NCI-H128 (cell line): ENCODE results near the gene GPR35.

Experiments used
- DNase-seq: peaks from one replicate; lab custom pipeline; 2025; ENCODE audit not compliant: unreplicated experiment; lab: John Stamatoyannopoulos, UW

GPR35 gene

DNA sequence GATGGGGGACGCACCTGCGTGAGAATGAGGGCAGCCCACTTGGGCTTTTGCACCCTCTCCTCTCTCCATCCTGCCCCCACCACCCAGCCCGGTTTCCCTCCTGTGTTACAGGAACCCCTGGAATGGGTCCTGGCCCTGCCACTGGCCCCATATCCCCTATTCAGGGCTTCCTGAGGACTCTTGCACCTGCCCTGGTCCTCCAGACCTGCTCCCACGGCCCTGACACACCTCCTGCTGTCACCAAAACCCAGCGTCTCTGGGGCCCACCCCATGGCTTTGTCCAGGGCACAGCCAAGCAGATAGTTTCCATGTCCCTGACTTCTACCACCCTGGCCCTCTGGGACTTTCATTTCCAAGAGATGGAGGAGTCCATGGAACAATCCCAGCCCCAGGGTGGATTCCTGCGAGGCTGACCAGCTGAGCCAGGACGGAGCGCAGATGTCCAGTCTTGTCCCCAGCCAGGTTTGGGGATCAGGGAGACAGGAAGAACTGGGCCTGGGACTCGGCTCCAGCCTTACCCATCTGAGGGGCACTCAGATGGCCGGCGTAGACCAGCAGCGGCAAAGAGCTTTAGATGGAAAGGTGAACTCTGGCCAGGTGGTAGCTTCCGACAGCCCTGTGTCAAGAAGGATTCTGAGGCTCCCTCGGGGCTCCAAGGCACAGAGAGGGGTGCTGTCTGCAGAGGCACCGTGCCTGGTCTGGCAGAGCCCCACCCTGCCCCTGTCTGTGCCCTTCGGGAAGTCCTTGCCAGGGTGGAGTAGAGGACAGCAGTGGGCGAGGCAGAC is 12.0 kb downstream of the GPR35 start:
- DNase-seq, result no peak

DNA sequence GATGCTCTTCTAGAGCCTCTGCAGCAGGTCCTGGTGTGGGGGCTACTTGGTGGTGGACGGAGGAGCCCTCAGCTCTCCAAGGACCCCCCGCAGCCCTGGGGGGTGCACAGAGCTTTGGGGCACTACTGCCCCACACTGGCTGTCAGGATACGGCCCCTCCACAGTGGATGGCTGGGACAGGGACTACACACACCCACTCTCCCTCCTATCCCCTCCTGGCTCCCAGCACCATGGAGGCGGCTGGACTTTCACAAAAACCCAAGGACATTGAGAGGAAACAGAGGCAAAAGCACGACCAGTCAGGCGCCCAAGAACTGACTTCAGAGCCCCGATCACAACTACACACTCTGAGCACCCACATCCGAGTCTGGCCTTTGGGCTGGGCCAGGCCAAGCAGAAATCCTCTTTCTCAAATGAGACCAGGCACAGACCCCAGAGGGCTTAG is 12.6 kb downstream of the GPR35 start:
- no peak for DNase-seq

DNA sequence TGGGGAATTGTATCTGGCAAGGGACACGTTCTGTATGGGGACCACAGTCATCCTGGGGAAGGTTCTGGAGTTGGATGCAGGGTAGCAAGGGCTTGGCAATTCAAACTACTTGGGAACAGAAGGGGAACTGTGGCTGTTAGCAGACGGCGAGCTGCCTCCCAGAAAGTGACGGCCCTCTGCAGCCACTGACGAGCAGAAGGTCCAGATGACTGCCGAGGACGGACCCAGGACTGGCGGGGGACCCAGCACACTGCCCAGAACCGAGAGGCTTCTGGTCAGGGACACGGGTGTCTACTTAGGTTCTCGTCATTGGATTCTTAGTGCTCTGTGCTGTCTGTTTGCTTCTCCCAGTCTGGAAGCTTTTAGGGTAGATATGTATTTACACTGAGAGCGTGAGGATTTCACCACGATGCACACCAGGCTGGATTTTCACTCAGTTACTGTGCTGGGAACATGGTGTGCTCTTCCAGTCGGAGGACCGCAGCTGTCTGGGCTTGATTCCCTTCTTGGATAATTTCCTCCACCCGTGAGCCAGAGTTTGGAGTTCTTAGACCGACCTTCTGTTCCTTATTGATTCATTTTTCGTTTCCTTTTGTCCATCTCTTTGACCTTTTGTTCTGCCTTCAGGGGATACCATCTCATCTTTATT is 13.4 kb downstream of the GPR35 start:
- DNase-seq, result no peak

DNA sequence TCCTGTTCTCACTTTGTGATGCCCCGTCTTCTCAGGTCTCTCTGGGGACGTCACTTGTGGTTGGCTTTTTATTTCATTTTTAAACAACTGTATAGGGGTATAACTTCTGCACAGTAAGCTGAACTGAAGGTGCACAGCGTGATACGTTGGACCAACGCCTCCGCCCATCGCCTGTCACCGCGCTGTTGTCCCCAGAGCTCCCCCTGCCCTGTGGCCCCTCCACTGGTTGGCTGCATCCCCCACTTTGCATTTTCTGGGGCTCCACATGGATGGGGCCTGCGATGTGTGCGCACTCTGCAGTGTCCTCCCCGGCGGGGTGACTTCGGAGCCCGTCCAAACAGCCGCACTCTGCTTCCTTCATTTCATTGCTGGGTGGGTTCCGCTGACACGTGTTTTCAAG is 14.3 kb downstream of the GPR35 start:
- no peak for DNase-seq

DNA sequence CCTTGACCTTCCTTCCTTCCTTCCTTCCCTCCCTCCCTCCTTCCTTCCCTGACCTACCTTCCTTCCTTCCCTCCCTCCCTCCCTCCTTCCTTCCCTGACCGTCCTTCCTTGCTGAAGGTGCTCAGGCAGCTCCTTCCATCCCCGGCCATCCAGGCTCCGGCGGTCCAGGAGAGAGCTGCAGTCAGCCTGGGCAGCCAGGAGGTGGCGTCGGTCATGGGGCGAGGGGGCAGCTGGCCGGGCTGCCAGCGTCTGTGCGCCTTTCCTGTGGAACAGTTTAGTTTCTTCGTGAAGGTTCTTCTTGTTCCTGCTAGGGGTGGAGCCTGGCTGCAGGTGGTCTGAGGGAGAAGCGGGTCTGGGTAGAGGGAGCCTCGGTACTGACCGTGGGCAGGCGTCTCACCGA is 15.7 kb downstream of the GPR35 start:
- DNase-seq, result no peak

DNA sequence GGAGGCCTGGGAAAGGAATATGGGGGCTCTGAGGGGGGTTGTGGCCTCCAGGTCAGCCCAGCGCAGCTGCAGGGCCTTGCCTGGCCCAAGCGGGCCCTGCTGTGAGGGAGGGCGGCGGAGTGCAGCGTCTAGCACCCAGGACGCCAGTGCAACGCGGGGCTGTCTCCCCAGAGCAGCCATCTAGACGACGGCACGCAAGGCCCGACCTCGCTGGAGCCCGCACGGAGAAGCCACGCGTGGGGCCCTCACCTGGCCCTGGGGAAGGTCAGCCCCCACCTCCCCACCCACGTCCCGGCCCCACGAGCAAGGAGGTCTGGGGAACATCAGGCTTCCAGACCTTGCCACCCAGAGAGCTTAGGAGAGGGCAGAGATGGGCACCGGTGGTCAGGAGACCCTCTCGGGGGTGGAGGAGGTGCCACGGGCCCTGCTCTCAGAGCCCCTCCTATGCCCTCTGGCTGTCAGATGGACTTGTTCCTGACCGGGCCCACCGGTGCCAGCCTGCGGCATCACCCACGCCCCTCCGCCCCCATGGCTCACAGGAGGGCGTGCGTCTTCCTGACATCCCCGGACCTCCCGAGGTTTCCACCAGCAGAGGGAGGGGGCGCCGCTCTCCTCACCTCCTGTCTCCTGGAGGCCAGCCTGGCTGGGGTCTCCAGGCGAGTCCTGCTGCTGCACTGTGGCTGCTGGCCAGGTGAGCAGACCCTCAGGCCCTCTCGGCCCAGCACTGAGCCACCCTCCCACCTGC is 17.0 kb downstream of the GPR35 start:
- no peak for DNase-seq

DNA sequence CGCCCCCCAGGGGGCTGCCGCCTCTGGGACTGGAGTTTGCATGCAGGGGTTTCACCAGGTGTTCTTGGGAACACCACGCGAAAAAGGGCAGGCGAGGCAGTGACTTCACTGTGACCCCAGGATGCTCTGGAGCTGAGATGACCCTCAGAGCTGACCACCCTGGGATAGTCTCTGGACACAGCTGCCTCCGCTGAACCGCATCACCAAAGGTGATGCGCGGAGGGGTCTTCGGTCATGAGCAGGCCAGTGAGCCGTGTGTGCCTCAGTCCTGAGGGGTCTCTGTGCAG is 17.5 kb downstream of the GPR35 start:
- no peak for DNase-seq

DNA sequence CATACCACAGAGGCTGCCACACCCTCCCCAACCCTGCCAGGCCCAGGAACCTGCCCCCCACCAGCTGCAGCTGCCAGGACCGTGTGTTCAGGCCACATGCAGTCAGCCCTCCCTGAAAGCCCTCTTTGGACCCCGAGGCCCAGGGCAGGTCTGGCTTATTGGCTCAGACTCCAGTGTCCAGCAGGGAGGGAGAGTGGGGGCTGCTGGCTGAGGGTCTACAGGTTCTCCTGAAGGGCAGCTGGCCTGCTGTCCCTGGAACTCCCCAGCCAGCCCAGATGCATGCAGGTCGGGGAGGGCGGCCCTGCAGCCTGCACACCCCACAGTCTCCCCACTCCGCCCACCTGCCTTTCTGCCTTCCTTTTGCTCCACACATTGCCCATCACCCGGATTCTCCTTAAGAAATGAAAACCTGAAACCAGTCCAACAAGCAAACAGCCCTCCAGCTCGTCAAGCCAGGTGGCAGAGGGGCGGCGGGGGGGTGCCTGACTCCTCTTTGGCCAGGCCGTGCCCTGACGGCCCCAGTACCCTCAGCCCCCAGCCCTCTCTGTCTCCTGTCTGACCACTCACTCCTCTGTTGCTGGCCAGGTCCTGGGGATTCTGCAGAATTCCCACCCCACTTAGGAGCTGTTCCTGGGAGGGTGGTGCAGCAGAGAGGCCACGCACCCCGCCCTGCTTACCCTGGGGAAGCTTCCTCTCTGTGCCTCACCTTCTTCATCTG is 18.0 kb downstream of the GPR35 start:
- no peak for DNase-seq

DNA sequence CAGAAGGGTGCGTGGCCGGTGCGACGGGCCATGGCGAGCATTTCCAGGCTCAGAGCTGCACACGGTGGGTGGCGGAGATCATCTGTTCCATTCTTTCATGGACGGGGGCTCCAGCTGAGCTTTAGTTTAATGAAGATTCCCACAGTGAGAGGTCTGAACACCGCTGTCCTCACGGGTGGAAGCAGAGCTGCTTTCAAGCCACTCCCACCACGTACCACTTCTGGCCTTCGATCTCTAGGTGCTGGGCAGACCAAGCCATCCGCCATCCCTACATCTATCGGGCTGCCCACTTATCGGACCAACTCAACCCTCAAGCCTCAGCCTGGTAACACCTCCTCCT is 18.5 kb downstream of the GPR35 start:
- no peak for DNase-seq

DNA sequence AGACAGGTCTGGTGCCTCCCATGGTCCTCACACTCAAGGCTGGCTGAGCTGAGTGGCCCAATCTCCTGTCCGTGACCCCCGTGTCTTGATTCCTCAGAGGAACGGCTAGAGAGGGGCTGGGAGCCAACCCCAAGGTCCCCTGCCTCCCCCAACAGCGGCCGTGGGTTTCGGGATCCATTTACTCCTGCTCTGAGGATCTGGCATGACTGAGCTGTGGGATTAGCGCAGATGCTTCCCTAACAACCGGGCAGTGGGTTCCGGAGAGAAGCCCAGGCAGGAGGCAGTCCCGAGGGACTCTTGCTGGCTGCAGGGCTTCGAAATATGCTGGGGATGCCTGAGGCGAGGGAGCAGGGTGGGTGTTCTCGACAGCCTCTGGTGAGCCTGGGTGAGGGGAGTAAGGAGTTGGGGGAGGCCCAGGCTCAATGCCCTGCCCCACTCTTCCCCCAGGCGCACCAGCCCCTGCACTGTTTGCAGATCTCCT is 18.9 kb downstream of the GPR35 start:
- no peak for DNase-seq

DNA sequence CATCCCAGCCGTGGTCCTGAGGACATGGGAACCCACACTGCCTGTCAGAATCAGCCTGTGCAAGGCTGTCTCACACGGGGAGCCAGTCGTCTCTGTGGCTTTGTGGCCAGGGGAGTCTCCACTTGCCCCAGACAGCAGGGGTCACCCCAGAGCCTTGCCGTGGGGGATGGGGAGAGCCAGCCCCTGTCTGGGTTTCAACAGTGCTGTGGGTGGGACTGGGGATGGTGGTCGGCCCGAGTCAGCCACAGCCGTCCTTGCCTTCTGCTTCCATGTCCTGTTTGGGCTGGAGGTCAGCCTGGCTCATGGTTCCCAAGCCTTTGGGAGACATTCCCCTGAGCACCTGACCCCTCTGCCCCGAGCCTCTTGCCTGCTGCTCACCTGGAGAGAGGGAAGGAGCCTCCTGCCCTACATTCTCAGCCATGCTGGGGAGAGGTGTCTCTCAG is 19.6 kb downstream of the GPR35 start:
- DNase-seq, result no peak

DNA sequence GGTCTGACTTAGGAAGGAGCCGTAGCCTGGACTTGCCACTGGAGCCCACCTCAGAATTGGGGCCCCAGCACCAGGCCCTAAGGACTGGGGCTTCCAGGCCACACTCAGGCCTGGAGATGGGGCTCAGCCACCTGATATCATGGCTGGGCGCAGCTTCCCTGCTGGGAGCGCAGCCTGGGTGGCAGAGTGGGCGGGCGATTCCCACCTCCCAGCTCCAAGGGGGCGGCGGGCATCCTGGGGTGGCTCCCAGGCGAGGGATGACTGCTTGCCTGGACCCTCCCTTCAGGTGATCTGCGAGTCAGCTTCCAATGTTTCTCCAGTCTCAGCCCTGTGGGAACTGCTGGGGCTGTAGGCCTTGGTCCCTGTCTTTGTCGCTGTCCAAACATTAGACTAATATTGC is 20.1 kb downstream of the GPR35 start:
- DNase-seq, result no peak

DNA sequence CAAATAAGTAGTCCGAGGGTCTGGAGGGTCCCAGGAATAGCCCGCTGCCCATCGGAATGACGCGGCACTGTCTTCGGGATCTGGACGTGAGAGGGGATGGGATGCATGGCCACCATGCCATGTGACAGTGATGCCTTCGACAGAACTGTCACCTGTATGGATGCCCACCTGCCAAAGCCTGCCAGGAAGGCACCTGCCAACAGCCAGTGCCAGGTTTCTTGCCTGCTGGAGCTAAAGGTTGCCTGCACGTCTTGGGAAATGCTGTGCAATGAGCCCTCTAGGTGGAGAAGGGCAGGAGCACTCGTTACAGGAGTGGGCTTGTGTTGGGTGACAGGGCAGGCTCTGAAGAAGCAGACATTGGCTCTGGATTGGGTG is 20.5 kb downstream of the GPR35 start:
- DNase-seq, result no peak

DNA sequence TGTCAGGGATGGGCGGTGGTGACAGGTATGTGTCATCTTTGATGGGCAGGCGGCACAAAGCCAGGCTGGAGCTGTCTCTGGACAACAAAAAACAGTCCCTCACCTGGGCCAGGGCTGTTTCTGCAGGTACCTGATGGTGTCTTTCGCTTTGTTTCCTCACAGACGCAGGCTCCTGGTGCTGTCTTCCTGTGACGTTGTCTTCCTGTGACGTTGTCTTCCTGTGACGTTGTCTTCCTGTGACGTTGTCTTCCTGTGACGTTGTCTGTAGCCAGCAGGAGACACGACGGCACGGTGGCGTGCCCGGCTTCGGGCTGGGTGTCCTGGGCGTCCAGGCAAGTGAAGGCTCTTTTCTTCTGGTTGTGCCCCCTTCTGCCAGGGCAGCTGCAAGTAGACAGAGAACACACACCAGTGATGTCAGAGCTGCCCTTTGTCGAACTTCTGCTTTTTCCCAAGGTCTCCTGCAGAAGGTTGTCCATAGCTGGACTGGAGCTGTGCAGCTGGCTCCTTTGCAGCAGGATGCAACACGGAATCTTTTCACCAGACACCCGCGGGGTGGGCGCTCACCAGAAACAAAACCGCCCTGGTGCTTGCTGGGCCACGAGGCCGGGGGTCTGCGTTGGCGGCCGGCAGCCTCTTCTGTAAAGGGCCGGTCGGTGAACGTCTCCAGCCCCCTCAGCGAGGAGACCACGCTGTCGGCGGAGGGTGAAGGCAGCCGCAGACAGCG is 21.1 kb downstream of the GPR35 start:
- no peak for DNase-seq

DNA sequence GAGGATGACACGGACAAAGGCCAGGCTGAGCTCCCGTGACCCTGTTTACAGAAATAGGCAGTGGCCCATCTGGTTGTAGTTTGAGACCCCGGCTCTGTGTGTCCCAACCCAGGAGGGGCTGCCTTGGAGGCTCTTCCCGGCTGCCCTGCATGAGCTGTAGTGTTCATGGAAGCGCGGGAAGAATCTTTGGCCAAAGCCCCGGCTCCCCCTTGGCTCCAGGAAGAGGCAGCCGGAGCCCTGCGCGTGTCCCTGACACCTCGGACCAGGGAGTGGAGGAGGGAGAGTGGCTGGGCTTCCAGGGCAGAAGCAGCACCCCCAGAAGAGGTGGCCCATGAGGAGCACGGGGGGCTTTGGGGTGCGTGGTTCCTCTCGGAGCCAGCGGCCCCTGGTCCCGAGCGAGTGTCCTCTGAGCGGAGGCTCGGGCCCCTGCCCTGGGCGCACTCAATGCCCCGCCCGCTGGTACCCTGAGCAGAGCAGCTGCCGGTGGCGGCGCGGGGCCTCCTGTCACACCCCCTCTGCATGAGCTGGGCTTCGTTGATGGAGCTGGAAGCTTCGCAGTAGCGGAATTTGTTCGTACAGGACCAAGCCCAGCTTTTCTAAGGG is 21.7 kb downstream of the GPR35 start:
- no peak for DNase-seq

DNA sequence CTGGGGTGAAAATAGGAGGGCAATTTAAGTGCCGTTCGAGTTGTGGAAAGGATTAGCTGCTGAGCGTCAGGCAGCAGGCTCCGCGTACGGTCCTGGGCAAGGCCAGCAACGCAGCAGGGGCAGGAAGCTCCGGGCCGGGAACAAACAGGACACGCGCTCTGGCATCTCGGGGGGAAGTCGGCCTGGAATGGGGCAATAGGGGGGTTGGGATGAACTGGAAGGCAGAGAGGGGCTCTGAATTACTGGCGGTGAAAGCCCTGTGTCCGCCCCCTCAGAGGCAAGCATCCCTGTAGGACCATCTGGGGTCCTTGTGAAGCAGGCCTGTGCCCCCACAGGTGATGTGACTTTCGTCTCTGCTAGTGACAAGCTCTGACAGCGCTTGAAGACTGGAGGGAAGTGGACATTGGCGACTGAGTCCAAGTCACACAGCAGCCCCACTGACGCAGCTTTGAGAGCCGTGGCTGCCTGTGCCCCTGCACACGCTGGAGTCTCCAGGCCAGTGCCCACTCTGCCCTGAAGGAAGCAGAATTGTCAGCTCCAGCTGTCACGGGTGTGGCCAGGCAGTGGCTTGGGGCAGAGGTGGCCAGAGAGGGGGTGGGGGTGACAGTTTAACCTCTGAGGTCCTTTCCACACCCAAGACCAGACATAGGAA is 22.3 kb downstream of the GPR35 start:
- DNase-seq, result no peak

DNA sequence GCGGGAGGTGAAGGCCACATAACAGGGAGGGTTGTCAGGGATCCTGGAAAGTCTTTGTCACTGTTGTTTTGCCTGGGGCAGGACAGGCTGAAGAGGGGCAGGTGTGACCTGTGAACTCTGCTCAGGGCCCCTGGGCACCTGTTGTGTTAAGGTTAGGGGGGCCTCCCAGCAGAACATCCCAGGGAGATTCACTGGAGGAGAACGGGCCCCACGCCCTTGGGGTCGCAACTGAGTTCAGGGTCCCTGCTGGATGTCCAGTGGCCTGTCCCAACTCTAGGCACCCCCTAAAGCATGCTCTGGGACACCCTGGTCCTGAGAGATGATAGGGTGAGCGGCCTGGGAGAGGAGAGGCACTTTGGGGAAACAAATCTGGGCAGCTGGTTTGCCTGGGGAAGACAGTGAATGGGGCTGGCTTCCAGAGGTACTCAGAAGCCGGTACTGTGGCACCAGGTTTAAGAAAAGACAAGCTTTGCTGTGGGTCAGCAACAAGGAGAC is 22.9 kb downstream of the GPR35 start:
- DNase-seq, result no peak

DNA sequence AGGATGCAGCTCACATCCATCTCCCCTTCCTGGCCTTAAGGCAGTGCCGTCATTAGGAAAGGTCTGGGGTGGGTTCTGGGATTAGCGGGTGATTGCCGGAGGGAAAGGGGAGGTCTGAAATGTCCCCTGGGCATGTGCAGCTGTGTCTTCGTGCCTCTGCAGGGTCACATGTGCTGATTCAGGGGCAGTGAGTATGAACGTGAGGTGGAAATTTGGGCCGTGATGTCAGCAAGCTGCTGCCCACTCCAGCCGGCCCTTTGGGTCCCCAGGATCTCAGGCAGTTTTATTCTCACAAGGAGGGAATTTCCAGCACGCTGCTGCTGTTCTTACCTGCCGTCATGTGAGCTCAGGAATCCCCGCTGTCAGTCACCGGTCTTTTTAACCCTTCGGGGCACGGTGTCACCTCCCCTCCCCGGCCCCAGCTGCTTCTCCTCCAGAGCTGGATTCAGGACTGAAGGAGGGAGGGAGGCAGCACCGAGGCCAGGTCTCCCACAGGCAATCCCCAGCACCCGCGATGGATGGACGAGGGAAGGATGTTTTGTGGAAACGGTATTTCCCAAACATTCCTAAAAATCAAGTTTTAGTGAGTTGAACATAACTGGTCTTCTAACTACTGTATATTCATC is 23.5 kb downstream of the GPR35 start:
- DNase-seq, result no peak

DNA sequence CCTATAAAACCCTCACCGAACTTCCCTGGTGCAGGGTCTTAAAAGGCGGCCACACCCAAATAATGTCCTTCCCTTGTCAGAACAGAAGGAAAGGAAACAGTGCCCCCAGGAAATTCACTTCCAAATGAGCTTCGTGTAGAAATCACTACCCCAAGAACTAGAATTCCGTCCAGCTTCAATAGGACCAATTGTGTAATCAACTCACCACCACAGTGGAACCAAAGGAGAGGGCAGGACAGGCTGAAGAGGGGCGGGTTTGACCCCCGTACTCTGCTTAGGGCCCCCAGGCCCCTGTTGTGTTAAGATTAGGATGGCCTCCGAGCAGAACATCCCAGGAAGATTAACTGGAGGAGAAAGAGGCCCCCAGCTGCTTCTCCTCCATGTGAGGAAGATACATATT is 24.1 kb downstream of the GPR35 start:
- no peak for DNase-seq
